GM12878 (cell line): Measurements from ENCODE around the gene MORN4. TPM values are rescaled to one million over a fixed set of nuclear protein-coding genes. Genes with fewer than 3 reads are reported as not detected.

Experiments used
- MYC ChIP-seq: IDR thresholded peaks from 2 replicates; pipeline ENCODE4 v1.6.1; 2011; ENCODE audit warnings: mild to moderate bottlenecking, low read length, moderate library complexity, inconsistent platforms; ENCODE audit not compliant: insufficient read depth, insufficient replicate concordance, insufficient read length, severe bottlenecking
- PBX3 ChIP-seq: IDR thresholded peaks from 2 replicates; pipeline ENCODE4 v1.6.1; 2011; ENCODE audit warnings: mild to moderate bottlenecking, low read depth, low read length, moderate library complexity; ENCODE audit not compliant: insufficient replicate concordance
- STAT1 ChIP-seq: fragments of 450-650 bp; conservative IDR thresholded peaks from 2 replicates; pipeline ENCODE4 v1.6.1; 2014; ENCODE audit warnings: antibody characterized with exemption, mild to moderate bottlenecking
- polyA plus RNA-seq, 11 experiments: library from polyadenylated mRNA; depleted of rRNA in 4 of 11; unstranded in 6 of 11; stranded (reverse) in 5 of 11; fragments of >200 nt; fragmentation: Nextera tagmentation in 4 of 11; fragmentation: Illumina TruSeq in 1 of 11; extraction: Ambion mirVana in 4 of 11; extraction: Trizol in 1 of 11; gene quantifications; 1 replicate in 1 of 11; 2 replicates in 10 of 11; pipeline versions ENCODE4 v1.2.1 to v1.2.3, GENCODE V29; 2011 to 2016; ENCODE audit warnings: inconsistent platforms in 2 of 11, missing spikeins in 2 of 11, low read depth in 1 of 11
- total RNA-seq, 4 experiments: library from RNA; depleted of rRNA in 3 of 4; stranded (reverse); fragments of >200 nt in 3 of 4; fragmentation: Illumina TruSeq in 1 of 4; extraction: Trizol in 1 of 4; gene quantifications; 2 replicates each; pipeline versions ENCODE4 v1.2.1 to v1.2.3, GENCODE V29; 2013 to 2021
- TF ChIP-seq, protein P1 (sequence below): IDR thresholded peaks from 2 replicates; pipeline ENCODE4 v1.6.1; 2011; ENCODE audit warnings: borderline replicate concordance, low read depth, mild to moderate bottlenecking, moderate library complexity, low read length; ENCODE audit not compliant: insufficient read depth, poor library complexity, severe bottlenecking
- TF ChIP-seq, protein P2 (sequence below): fragments of 450-650 bp; IDR thresholded peaks from 2 replicates; pipeline ENCODE4 v1.6.1; 2018; ENCODE audit warnings: borderline replicate concordance, mild to moderate bottlenecking; ENCODE audit not compliant: partially characterized antibody
- TF ChIP-seq, protein P3 (sequence below): fragments of 450-650 bp; IDR thresholded peaks from 2 replicates; pipeline ENCODE4 v1.6.1; 2017; ENCODE audit warnings: mild to moderate bottlenecking, moderate library complexity

The MORN4 gene
- total and polyA plus RNA-seq, 10 of the 15 experiments (the other 5 are each of a cell fraction or from before 2014, with no cell fraction given): 1.3 to 5.5 (median 2.6) TPM

DNA sequence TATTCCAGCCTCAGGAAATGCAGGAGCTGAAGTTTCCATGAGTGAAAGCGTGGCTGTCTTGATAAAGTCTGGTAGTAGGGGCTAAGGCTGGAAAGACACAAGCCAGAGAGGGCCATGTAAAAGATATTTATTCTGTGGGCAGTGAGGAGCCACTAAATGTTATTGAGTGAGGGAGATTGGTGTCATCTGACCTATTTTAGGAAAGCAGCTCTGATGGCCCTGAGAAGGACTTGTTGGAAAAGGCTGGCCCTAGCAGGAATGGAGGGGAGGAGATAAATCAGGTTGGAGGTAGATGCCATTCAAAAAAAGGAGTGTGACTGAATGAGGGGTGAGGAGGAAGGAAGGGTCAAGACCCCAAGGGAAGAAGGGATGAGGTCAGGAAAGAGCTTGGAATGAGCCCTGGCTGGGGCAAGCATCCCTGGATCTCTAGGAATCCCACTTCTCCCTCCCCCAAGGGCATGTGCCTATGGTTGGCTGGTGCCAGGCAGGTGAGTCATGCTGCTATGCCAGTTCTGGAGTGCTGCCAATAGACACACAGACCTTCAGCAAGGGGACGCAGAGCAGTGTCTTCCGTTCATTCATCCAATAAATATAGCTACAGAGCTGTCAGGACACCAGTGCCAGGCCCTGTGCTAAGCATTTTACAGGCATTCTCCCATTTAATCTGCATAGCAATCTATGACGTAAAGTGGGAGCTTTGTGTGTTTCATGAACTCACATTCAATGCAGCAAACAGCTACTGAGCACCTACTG lies 58.8 kb downstream of the MORN4 start (continued):
- TF ChIP-seq, protein P1, sequence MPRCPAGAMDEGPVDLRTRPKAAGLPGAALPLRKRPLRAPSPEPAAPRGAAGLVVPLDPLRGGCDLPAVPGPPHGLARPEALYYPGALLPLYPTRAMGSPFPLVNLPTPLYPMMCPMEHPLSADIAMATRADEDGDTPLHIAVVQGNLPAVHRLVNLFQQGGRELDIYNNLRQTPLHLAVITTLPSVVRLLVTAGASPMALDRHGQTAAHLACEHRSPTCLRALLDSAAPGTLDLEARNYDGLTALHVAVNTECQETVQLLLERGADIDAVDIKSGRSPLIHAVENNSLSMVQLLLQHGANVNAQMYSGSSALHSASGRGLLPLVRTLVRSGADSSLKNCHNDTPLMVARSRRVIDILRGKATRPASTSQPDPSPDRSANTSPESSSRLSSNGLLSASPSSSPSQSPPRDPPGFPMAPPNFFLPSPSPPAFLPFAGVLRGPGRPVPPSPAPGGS: no peak
- TF ChIP-seq, protein P2, sequence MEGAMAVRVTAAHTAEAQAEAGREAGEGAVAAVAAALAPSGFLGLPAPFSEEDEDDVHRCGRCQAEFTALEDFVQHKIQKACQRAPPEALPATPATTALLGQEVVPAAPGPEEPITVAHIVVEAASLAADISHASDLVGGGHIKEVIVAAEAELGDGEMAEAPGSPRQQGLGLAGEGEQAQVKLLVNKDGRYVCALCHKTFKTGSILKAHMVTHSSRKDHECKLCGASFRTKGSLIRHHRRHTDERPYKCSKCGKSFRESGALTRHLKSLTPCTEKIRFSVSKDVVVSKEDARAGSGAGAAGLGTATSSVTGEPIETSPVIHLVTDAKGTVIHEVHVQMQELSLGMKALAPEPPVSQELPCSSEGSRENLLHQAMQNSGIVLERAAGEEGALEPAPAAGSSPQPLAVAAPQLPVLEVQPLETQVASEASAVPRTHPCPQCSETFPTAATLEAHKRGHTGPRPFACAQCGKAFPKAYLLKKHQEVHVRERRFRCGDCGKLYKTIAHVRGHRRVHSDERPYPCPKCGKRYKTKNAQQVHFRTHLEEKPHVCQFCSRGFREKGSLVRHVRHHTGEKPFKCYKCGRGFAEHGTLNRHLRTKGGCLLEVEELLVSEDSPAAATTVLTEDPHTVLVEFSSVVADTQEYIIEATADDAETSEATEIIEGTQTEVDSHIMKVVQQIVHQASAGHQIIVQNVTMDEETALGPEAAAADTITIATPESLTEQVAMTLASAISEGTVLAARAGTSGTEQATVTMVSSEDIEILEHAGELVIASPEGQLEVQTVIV: no peak
- TF ChIP-seq MYC: no peak
- TF ChIP-seq, protein P3, sequence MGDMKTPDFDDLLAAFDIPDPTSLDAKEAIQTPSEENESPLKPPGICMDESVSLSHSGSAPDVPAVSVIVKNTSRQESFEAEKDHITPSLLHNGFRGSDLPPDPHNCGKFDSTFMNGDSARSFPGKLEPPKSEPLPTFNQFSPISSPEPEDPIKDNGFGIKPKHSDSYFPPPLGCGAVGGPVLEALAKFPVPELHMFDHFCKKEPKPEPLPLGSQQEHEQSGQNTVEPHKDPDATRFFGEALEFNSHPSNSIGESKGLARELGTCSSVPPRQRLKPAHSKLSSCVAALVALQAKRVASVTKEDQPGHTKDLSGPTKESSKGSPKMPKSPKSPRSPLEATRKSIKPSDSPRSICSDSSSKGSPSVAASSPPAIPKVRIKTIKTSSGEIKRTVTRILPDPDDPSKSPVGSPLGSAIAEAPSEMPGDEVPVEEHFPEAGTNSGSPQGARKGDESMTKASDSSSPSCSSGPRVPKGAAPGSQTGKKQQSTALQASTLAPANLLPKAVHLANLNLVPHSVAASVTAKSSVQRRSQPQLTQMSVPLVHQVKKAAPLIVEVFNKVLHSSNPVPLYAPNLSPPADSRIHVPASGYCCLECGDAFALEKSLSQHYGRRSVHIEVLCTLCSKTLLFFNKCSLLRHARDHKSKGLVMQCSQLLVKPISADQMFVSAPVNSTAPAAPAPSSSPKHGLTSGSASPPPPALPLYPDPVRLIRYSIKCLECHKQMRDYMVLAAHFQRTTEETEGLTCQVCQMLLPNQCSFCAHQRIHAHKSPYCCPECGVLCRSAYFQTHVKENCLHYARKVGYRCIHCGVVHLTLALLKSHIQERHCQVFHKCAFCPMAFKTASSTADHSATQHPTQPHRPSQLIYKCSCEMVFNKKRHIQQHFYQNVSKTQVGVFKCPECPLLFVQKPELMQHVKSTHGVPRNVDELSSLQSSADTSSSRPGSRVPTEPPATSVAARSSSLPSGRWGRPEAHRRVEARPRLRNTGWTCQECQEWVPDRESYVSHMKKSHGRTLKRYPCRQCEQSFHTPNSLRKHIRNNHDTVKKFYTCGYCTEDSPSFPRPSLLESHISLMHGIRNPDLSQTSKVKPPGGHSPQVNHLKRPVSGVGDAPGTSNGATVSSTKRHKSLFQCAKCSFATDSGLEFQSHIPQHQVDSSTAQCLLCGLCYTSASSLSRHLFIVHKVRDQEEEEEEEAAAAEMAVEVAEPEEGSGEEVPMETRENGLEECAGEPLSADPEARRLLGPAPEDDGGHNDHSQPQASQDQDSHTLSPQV: no peak
- no peak for TF ChIP-seq STAT1
- TF ChIP-seq PBX3: no peak
